Renal cortical epithelial cell (primary cell): ENCODE results near the gene TMEM92. TPM values are rescaled to one million over a fixed set of nuclear protein-coding genes. Genes with fewer than 3 reads are reported as not detected.

Experiments
- DNase-seq: peaks from one replicate; pipeline ENCODE4 v3.0.0-alpha.2; 2011; ENCODE audit warnings: low read depth
- total RNA-seq: library from RNA; depleted of rRNA; stranded (reverse); fragments of >200 nt; gene quantifications from 2 replicates; pipeline ENCODE4 v1.2.3, GENCODE V29; 2014

Gene TMEM92
- total RNA-seq, 1 donor from 2014 or later = 2.3 TPM

- DNase-seq = no peak
Observed at GRCh38 chr17:50328363-50329325, 54.4 kb downstream of the TMEM92 start.

GRCh38 chr17:50329716-50330115 lies 55.5 kb downstream of the TMEM92 start:
- DNase-seq = no peak

- no peak for DNase-seq
Observed at GRCh38 chr17:50330151-50330775, 56.0 kb downstream of the TMEM92 start.

Other genes starting within 250 kb of the TMEM92 start
- 882 and 1,202 TPM in 2 replicates for gene ITGA3, start 218.4 kb upstream of the TMEM92 start, total RNA-seq
- gene PDK2, start 179.1 kb upstream of the TMEM92 start, total RNA-seq = 4.2 and 37.9 TPM in 2 replicates
- gene SAMD14, start 144.3 kb upstream of the TMEM92 start, total RNA-seq = 1.2 and 2.3 TPM in 2 replicates
- 15.8 and 39.9 TPM in 2 replicates for gene PPP1R9B, start 123.8 kb upstream of the TMEM92 start, total RNA-seq
- not detected in 2 replicates for gene SGCA, start 108.5 kb upstream of the TMEM92 start, total RNA-seq
- 65.6 and 141 TPM in 2 replicates for gene COL1A1, start 72.8 kb upstream of the TMEM92 start, total RNA-seq
- gene XYLT2, start 71.7 kb downstream of the TMEM92 start, total RNA-seq = 42.3 and 61.5 TPM in 2 replicates
- gene MRPL27, start 98.7 kb downstream of the TMEM92 start, total RNA-seq = 41.8 and 69.3 TPM in 2 replicates
- gene EME1, start 98.8 kb downstream of the TMEM92 start, total RNA-seq = 0.55 and 5.9 TPM in 2 replicates
- 141 and 219 TPM in 2 replicates for gene LRRC59, start 123.1 kb downstream of the TMEM92 start, total RNA-seq
- gene ACSF2, start 151.8 kb downstream of the TMEM92 start, total RNA-seq = 32.5 and 44.5 TPM in 2 replicates
- gene CHAD, start 194.4 kb downstream of the TMEM92 start, total RNA-seq = not detected in 2 replicates
- 9.2 and 14.6 TPM in 2 replicates for gene RSAD1, start 204.4 kb downstream of the TMEM92 start, total RNA-seq
- 0.30 TPM in 1 of 2 replicates, not detected in the other for gene MYCBPAP, start 234.0 kb downstream of the TMEM92 start, total RNA-seq